D721Med (cell line): Measurements from ENCODE around the gene STX4.

Source experiments
- DNase-seq: peaks from one replicate; pipeline ENCODE4 v3.0.0; 2011; ENCODE audit warnings: low spot score; ENCODE audit not compliant: insufficient read length
- FAIRE-seq: peaks from 2 replicates; lab custom pipeline; 2011; peaks lifted over from hg19 to GRCh38; lab: Jason Lieb, UNC
- CTCF ChIP-seq: IDR thresholded peaks from 2 replicates; pipeline ENCODE4 v1.5.1; 2012; ENCODE audit warnings: mild to moderate bottlenecking, control low read depth; ENCODE audit not compliant: insufficient read depth; ENCODE audit errors: missing control alignments

Gene STX4

GRCh38 chr16:31063843-31064611 is 30.7 kb downstream of the STX4 start:
- DNase-seq, result no peak
- no peak for FAIRE-seq
- TF ChIP-seq CTCF, result no peak

- TF ChIP-seq CTCF, result no peak
- FAIRE-seq (peak; percentile 77), DNase-seq (peak; percentile 100)
Observed at GRCh38 chr16:31064882-31065461, 31.6 kb downstream of the STX4 start.

- DNase-seq, result no peak
- TF ChIP-seq CTCF, result no peak
- FAIRE-seq, result no peak
Observed at GRCh38 chr16:31067342-31067741, 34.0 kb downstream of the STX4 start.

GRCh38 chr16:31071861-31072260 is 38.5 kb downstream of the STX4 start:
- no peak for DNase-seq
- no peak for TF ChIP-seq CTCF
- no peak for FAIRE-seq

GRCh38 chr16:31072540-31073141 is 39.3 kb downstream of the STX4 start:
- FAIRE-seq, result no peak

GRCh38 chr16:31073142-31073969 is 40.0 kb downstream of the STX4 start:
- FAIRE-seq, result no peak

More at GRCh38 chr16:31072540-31073141, 39.3 kb downstream of the STX4 start:
- DNase-seq, result no peak
- TF ChIP-seq CTCF, result no peak

More at GRCh38 chr16:31073142-31073969, 40.0 kb downstream of the STX4 start:
- peak; percentile 74 for DNase-seq
- no peak for TF ChIP-seq CTCF
